Stimulated activated CD4-positive, alpha-beta T cell treated with anti-CD3 and anti-CD28 coated beads, Interleukin-4, amount 100 ng/mL, for 1 hour (primary cell): ENCODE results near the gene TEPSIN.

Experiments
- DNase-seq: peaks from one replicate; pipeline ENCODE4 v3.0.0-alpha.2; 2020

Gene TEPSIN

GRCh38 chr17:81218459-81218858 is 20.4 kb downstream of the TEPSIN start:
- DNase-seq = no peak

GRCh38 chr17:81217491-81217890 is 21.4 kb downstream of the TEPSIN start:
- no peak for DNase-seq

GRCh38 chr17:81213978-81214377 is 24.9 kb downstream of the TEPSIN start:
- no peak for DNase-seq

- no peak for DNase-seq
Observed at GRCh38 chr17:81212365-81212764, 26.5 kb downstream of the TEPSIN start.

GRCh38 chr17:81210868-81211267 is 28.0 kb downstream of the TEPSIN start:
- no peak for DNase-seq

- DNase-seq = no peak
Observed at GRCh38 chr17:81210466-81210865, 28.4 kb downstream of the TEPSIN start.

GRCh38 chr17:81209141-81209540 is 29.7 kb downstream of the TEPSIN start:
- DNase-seq = no peak

GRCh38 chr17:81208651-81209050 is 30.2 kb downstream of the TEPSIN start:
- DNase-seq = no peak

- no peak for DNase-seq
Observed at GRCh38 chr17:81207610-81208581, 31.0 kb downstream of the TEPSIN start.

- DNase-seq = no peak
Observed at GRCh38 chr17:81206657-81207056, 32.2 kb downstream of the TEPSIN start.

- no peak for DNase-seq
Observed at GRCh38 chr17:81206166-81206565, 32.7 kb downstream of the TEPSIN start.

- no peak for DNase-seq
Observed at GRCh38 chr17:81204578-81204977, 34.3 kb downstream of the TEPSIN start.

GRCh38 chr17:81203136-81203535 is 35.7 kb downstream of the TEPSIN start:
- no peak for DNase-seq

GRCh38 chr17:81202318-81202717 is 36.5 kb downstream of the TEPSIN start:
- DNase-seq = no peak

- no peak for DNase-seq
Observed at GRCh38 chr17:81200695-81201580, 37.9 kb downstream of the TEPSIN start.

GRCh38 chr17:81200201-81200600 is 38.7 kb downstream of the TEPSIN start:
- DNase-seq = no peak

- no peak for DNase-seq
Observed at GRCh38 chr17:81199482-81199830, 39.4 kb downstream of the TEPSIN start.

GRCh38 chr17:81198826-81199481 is 39.9 kb downstream of the TEPSIN start:
- DNase-seq = no peak

- DNase-seq = no peak
Observed at GRCh38 chr17:81197831-81198490, 40.9 kb downstream of the TEPSIN start.

GRCh38 chr17:81197409-81197795 is 41.5 kb downstream of the TEPSIN start:
- no peak for DNase-seq

GRCh38 chr17:81196505-81197408 is 42.1 kb downstream of the TEPSIN start:
- no peak for DNase-seq
